HepG2 (cell line): ENCODE results near the gene ABCC5. TPM values are rescaled to one million over a fixed set of nuclear protein-coding genes. Genes with fewer than 3 reads are reported as not detected.
A peak's percentile ranks its signal among the peaks of the same experiment; 100 is the strongest.

Experiments
- ATAC-seq: fragments of 200-7000 bp; cut with Tn5 transposase; 3 replicates; pipeline ENCODE4 v1.9.1; 2020; ENCODE audit warnings: mild to moderate bottlenecking, moderate library complexity
- BruUV-seq: library from RNA; stranded (reverse); fragments of 400-500 nt; replicated peaks from 2 replicates; lab custom pipeline; 2021; lab: Mats Ljungman, UMichigan
- CTCF ChIA-PET: fragments of 300-600 bp; formaldehyde crosslinking; extraction: SDS; loops from one replicate; lab custom pipeline; 2021; ENCODE audit warnings: low total read pairs, inconsistent platforms, low intra/inter-chr PET ratio; lab: Yijun Ruan, JAX
- POLR2A ChIA-PET: fragments of 350-600 bp; sonication (Branson Sonifier 250); formaldehyde crosslinking; loops from one replicate; lab custom pipeline; 2020; ENCODE audit warnings: antibody characterized with exemption, inconsistent platforms; lab: Yijun Ruan, JAX
- DNase-seq: peaks from one replicate; pipeline ENCODE4 v3.0.0-alpha.2; 2015; ENCODE audit warnings: low spot score
- FAIRE-seq: peaks from 3 replicates; lab custom pipeline; 2011; peaks lifted over from hg19 to GRCh38; lab: Jason Lieb, UNC
- H2AFZ ChIP-seq: one replicate; pipeline ENCODE4 v1.6.1; 2011; ENCODE audit warnings: low read length, inconsistent platforms
- H3K27ac ChIP-seq: fragments of 300-600 bp; 3 replicates; pipeline ENCODE4 v1.8.0; 2011; ENCODE audit warnings: mixed run types, mild to moderate bottlenecking, mixed read lengths, low read length, inconsistent platforms; ENCODE audit not compliant: insufficient read depth; ENCODE audit errors: extremely low read length
- H3K27me3 ChIP-seq, 2 experiments: fragments of 200-600 bp in 1 of 2; 2 replicates in 1 of 2; 3 replicates in 1 of 2; pipeline versions ENCODE4 v1.6.0 to v1.8.0; 2011; ENCODE audit warnings: low read length in 2 of 2, mild to moderate bottlenecking in 2 of 2, moderate library complexity in 2 of 2, inconsistent platforms in 1 of 2; ENCODE audit not compliant: insufficient read depth in 2 of 2, control insufficient read depth in 1 of 2
- H3K36me3 ChIP-seq, 2 experiments: fragments of 200-600 bp in 1 of 2; replicated peaks in 1 of 2; 2 replicates in 1 of 2; 3 replicates in 1 of 2; pipeline versions ENCODE4 v1.5.1 to v1.8.0; 2011; ENCODE audit warnings: low read length in 2 of 2, inconsistent platforms in 1 of 2; ENCODE audit not compliant: insufficient read depth in 2 of 2, control insufficient read depth in 1 of 2
- H3K4me1 ChIP-seq: 2 replicates; pipeline ENCODE4 v1.5.1; 2012; ENCODE audit warnings: low read length, inconsistent platforms; ENCODE audit not compliant: insufficient read depth
- H3K4me2 ChIP-seq: 2 replicates; pipeline ENCODE4 v1.6.0; 2011; ENCODE audit warnings: low read depth, low read length, inconsistent platforms
- H3K4me3 ChIP-seq, 3 experiments: fragments of 200-600 bp in 1 of 3; sonication (generic), shearing (Covaris generic) in 1 of 3; replicated peaks in 1 of 3; 2 replicates each; pipeline ENCODE4 v1.5.1; 2011 to 2016; ENCODE audit warnings: low read length in 3 of 3, inconsistent platforms in 2 of 3, low read depth in 2 of 3, mild to moderate bottlenecking in 2 of 3, control low read depth in 1 of 3, mixed read lengths in 1 of 3; ENCODE audit not compliant: insufficient read depth in 1 of 3
- H3K79me2 ChIP-seq: one replicate; pipeline ENCODE4 v1.6.1; 2011; ENCODE audit warnings: low read length, inconsistent platforms; ENCODE audit not compliant: insufficient read depth
- H3K9ac ChIP-seq: 2 replicates; pipeline ENCODE4 v1.6.0; 2011; ENCODE audit warnings: mild to moderate bottlenecking, low read depth, low read length, inconsistent platforms; ENCODE audit not compliant: insufficient read depth
- H3K9me3 ChIP-seq: 2 replicates; pipeline ENCODE4 v1.5.1; 2012; ENCODE audit warnings: mild to moderate bottlenecking, low read length
- H4K20me1 ChIP-seq: 2 replicates; pipeline ENCODE4 v1.6.0; 2011; ENCODE audit warnings: inconsistent platforms, mild to moderate bottlenecking, low read length, moderate library complexity; ENCODE audit not compliant: insufficient read depth
- CBX5 ChIP-seq: sonication (generic); formaldehyde crosslinking; IDR thresholded peaks from 2 replicates; pipeline ENCODE4 v1.4.0; 2020; ENCODE audit warnings: missing genetic modification reagents, borderline replicate concordance
- CREM ChIP-seq, 2 experiments: sonication (generic) in 1 of 2; formaldehyde crosslinking in 1 of 2; IDR thresholded peaks; 2 replicates each; pipeline versions ENCODE4 v1.4.0 to v1.6.1; 2016 to 2020; ENCODE audit warnings: antibody characterized with exemption in 1 of 2, mild to moderate bottlenecking in 1 of 2, missing genetic modification reagents in 1 of 2
- ETV5 ChIP-seq: IDR thresholded peaks from 2 replicates; pipeline ENCODE4 v1.6.1; 2018; ENCODE audit warnings: missing biosample characterization, missing genetic modification reagents, inconsistent platforms, borderline replicate concordance
- FOSL2 ChIP-seq: sonication (generic); formaldehyde crosslinking; IDR thresholded peaks from 2 replicates; pipeline ENCODE4 v1.4.0; 2020; ENCODE audit warnings: missing genetic modification reagents
- GFI1 ChIP-seq: sonication (generic); formaldehyde crosslinking; IDR thresholded peaks from 2 replicates; pipeline ENCODE4 v1.5.0; 2020; ENCODE audit warnings: missing genetic modification reagents, mild to moderate bottlenecking, borderline replicate concordance
- RXRB ChIP-seq: IDR thresholded peaks from 2 replicates; pipeline ENCODE4 v1.6.1; 2016; ENCODE audit warnings: borderline replicate concordance, missing genetic modification reagents, missing compliant biosample characterization
- ZBTB21 ChIP-seq: sonication (generic); formaldehyde crosslinking; IDR thresholded peaks from 2 replicates; pipeline ENCODE4 v1.4.0; 2020; ENCODE audit warnings: missing genetic modification reagents
- ZNF460 ChIP-seq: sonication (generic); formaldehyde crosslinking; IDR thresholded peaks from 2 replicates; pipeline ENCODE4 v1.5.1; 2020; ENCODE audit warnings: missing genetic modification reagents, mild to moderate bottlenecking, borderline replicate concordance
- ZSCAN25 ChIP-seq: sonication (generic); formaldehyde crosslinking; IDR thresholded peaks from 2 replicates; pipeline ENCODE4 v1.8.0; 2022; ENCODE audit warnings: mild to moderate bottlenecking, missing genetic modification reagents
- WGBS: methylation state at CpG from one replicate; pipeline ENCODE4 v1.1.6; 2017; ENCODE audit warnings: low lambda C conversion rate; 5-methylcytosine and 5-hydroxymethylcytosine counted together
- in situ Hi-C: cut with HindIII; loops from 2 replicates; pipeline ENCODE4 v1.10.0; 2017; ENCODE audit warnings: low pct_unique_long_range_greater_than_20kb; ENCODE audit not compliant: extremely low pct_ligation_motif_present
- intact Hi-C: fragments of 100-400 bp; cut with micrococcal nuclease; formaldehyde crosslinking; loops from one replicate; pipeline ENCODE4 v1.10.0; 2022; ENCODE audit not compliant: unreplicated experiment
- polyA plus RNA-seq, 8 experiments: library from polyadenylated mRNA; depleted of rRNA in 3 of 8; stranded (reverse) in 7 of 8; unstranded in 1 of 8; fragments of >200 nt; fragmentation: Illumina TruSeq in 4 of 8; extraction: Trizol in 4 of 8; gene quantifications; 2 replicates each; pipeline versions ENCODE4 v1.2.1 to v1.2.3, GENCODE V29; 2011 to 2016; ENCODE audit warnings: low read depth in 4 of 8, missing spikeins in 1 of 8, mixed read lengths in 1 of 8; ENCODE audit not compliant: insufficient read depth in 1 of 8
- total RNA-seq, 5 experiments: library from RNA; depleted of rRNA; stranded (reverse); fragments of >200 nt; fragmentation: Illumina TruSeq; extraction: Trizol; gene quantifications; 2 replicates each; pipeline ENCODE4 v1.2.3, GENCODE V29; 2016; ENCODE audit warnings: low read depth in 1 of 5
- TF ChIP-seq, protein P1 (sequence below): sonication (generic); formaldehyde crosslinking; IDR thresholded peaks from 2 replicates; pipeline ENCODE4 v1.8.1; 2023; ENCODE audit warnings: mild to moderate bottlenecking, moderate library complexity, missing genetic modification reagents
- TF ChIP-seq, protein P2 (sequence below): IDR thresholded peaks from 2 replicates; pipeline ENCODE4 v1.6.1; 2012; ENCODE audit warnings: low read depth, low read length, improper control_type of control experiment
- TF ChIP-seq, protein P3 (sequence below): sonication (generic); formaldehyde crosslinking; IDR thresholded peaks from 2 replicates; pipeline ENCODE4 v1.4.0; 2020; ENCODE audit warnings: missing genetic modification reagents
- TF ChIP-seq, protein P4 (sequence below): sonication (generic); formaldehyde crosslinking; IDR thresholded peaks from 2 replicates; pipeline ENCODE4 v1.8.1; 2022; ENCODE audit warnings: low read depth, mild to moderate bottlenecking, missing genetic modification reagents
- TF ChIP-seq, protein P5 (sequence below): sonication (generic); formaldehyde crosslinking; conservative IDR thresholded peaks from 2 replicates; pipeline ENCODE4 v1.4.0; 2020; ENCODE audit warnings: missing genetic modification reagents

The ABCC5 gene
- total and polyA plus RNA-seq, 2 of the 13 experiments (the other 11 are each of a cell fraction or from before 2014, with no cell fraction given) = 12.5 to 12.7 TPM

DNA sequence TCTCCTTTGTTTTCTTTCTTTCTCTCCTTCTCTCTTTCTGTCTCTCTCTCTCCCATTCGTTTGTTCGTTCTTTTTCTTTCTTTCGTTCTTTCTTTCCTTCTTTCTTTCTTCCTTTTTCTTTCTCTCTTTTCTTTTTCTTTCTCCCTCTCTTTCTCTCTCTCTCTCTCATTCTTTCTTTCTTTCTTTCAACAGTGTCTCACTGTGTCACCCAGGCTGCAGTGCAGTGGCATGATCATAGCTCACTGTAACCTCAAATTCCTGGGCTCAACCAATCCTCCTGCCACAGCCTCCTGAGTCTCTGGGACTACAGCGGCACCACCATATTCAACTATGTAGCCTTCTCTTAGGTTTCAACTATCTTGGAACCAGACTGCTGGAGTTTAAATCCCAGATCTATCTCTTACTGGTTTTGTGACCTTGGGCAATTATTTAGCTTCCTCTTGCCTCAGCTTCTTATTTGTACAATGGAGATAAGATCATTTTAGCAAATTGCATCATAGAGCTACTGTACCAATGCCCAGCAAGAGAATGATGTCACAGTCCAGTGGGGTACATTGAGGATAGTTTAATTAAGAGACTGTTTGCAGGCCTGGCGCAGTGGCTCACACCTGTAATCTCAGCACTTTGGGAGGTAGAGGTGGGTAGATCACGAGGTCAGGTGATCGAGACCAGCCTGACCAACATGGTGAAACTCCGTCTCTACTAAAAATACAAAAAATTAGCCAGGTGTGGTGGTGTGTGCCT lies 105.7 kb downstream of the ABCC5 start:
- no peak overlapping the region for H3K27ac ChIP-seq
- DNase-seq (peak; percentile 88), ATAC-seq (peak; percentile 16), FAIRE-seq (peak; percentile 62)
- no peak overlapping the region for H3K4me3 ChIP-seq
- POLR2A ChIA-PET = interaction anchor here (0.7 to 2.6 kb wide), 7 partner anchors 14 to 223 kb away, joined by 3 to 11 read pairs (median 7); partner anchors contain the start of genes ABCC5, EIF2B5 and PARL
- no peaks in the 10 kb centered on the region for H3K36me3 ChIP-seq
- H3K4me1 ChIP-seq = peaks cover 65% of the 10 kb centered on the region
- no TSS peak for BruUV-seq
- no peaks in the 10 kb centered on the region for H4K20me1 ChIP-seq
- no peaks in the 10 kb centered on the region for H3K79me2 ChIP-seq
- intact Hi-C loops (loop anchor here (2.0 kb wide), 1 partner anchor 77 kb away; no protein-coding TSS in a partner anchor), in situ Hi-C loops (no loop called here)
- H2AFZ ChIP-seq = no peak overlapping the region
- H3K9ac ChIP-seq = no peak overlapping the region
- peak overlapping the region; percentile 13; the same call in 1 of the 2 replicates for H3K4me2 ChIP-seq
- WGBS = 37% methylated on average over 8 of the region's 8 CpGs
- H3K9me3 ChIP-seq = no peaks in the 10 kb centered on the region
- no peaks in the 10 kb centered on the region; a peak in 1 of 5 replicates for H3K27me3 ChIP-seq
- CTCF ChIA-PET = no interaction called here
- TF ChIP-seq ZBTB21 (CRISPR knock-in tag) = peak; percentile 96
- TF ChIP-seq, protein P1, sequence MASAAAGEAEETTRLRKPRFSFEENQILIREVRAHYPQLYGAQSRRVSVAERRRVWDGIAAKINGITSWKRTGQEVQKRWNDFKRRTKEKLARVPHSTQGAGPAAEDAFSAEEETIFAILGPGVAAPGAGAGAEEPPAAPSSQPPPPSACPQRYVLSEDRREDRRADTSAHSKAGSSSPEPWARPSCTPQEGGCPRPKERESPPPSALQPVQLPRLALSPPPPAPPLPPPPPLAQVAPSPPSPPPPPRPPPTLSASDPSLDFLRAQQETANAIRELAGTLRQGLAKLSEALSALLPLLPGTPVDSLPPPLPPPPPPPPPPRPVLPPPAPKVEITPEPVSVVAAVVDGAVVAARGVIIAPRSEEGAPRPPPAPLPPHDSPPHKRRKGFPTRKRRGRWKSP (CRISPR knock-in tag) = peak; percentile 50; the same call in 1 of the 2 replicates
- TF ChIP-seq CREM (IDR thresholded peaks at IDR 0.05) = peak; percentile 77
- TF ChIP-seq CREM (CRISPR knock-in tag; IDR thresholded peaks at IDR 0.05) = no peak
- TF ChIP-seq, protein P2, sequence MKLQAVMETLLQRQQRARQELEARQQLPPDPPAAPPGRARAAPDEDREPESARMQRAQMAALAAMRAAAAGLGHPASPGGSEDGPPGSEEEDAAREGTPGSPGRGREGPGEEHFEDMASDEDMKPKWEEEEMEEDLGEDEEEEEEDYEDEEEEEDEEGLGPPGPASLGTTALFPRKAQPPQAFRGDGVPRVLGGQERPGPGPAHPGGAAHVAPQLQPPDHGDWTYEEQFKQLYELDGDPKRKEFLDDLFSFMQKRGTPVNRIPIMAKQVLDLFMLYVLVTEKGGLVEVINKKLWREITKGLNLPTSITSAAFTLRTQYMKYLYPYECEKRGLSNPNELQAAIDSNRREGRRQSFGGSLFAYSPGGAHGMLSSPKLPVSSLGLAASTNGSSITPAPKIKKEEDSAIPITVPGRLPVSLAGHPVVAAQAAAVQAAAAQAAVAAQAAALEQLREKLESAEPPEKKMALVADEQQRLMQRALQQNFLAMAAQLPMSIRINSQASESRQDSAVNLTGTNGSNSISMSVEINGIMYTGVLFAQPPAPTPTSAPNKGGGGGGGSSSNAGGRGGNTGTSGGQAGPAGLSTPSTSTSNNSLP = peak; percentile 57; the same call in 1 of the 2 replicates
- TF ChIP-seq ETV5 = peak; percentile 23; the same call in 1 of the 2 replicates
- no peak for TF ChIP-seq CBX5 (CRISPR knock-in tag)
- TF ChIP-seq, protein P3, sequence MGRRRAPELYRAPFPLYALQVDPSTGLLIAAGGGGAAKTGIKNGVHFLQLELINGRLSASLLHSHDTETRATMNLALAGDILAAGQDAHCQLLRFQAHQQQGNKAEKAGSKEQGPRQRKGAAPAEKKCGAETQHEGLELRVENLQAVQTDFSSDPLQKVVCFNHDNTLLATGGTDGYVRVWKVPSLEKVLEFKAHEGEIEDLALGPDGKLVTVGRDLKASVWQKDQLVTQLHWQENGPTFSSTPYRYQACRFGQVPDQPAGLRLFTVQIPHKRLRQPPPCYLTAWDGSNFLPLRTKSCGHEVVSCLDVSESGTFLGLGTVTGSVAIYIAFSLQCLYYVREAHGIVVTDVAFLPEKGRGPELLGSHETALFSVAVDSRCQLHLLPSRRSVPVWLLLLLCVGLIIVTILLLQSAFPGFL = no peak
- TF ChIP-seq, protein P4, sequence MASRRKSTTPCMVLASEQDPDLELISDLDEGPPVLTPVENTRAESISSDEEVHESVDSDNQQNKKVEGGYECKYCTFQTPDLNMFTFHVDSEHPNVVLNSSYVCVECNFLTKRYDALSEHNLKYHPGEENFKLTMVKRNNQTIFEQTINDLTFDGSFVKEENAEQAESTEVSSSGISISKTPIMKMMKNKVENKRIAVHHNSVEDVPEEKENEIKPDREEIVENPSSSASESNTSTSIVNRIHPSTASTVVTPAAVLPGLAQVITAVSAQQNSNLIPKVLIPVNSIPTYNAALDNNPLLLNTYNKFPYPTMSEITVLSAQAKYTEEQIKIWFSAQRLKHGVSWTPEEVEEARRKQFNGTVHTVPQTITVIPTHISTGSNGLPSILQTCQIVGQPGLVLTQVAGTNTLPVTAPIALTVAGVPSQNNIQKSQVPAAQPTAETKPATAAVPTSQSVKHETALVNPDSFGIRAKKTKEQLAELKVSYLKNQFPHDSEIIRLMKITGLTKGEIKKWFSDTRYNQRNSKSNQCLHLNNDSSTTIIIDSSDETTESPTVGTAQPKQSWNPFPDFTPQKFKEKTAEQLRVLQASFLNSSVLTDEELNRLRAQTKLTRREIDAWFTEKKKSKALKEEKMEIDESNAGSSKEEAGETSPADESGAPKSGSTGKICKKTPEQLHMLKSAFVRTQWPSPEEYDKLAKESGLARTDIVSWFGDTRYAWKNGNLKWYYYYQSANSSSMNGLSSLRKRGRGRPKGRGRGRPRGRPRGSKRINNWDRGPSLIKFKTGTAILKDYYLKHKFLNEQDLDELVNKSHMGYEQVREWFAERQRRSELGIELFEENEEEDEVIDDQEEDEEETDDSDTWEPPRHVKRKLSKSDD (CRISPR knock-in tag) = peak; percentile 85; the same call in 1 of the 2 replicates
- TF ChIP-seq ZSCAN25 (CRISPR knock-in tag) = peak; percentile 46; the same call in 1 of the 2 replicates
- TF ChIP-seq, protein P5, sequence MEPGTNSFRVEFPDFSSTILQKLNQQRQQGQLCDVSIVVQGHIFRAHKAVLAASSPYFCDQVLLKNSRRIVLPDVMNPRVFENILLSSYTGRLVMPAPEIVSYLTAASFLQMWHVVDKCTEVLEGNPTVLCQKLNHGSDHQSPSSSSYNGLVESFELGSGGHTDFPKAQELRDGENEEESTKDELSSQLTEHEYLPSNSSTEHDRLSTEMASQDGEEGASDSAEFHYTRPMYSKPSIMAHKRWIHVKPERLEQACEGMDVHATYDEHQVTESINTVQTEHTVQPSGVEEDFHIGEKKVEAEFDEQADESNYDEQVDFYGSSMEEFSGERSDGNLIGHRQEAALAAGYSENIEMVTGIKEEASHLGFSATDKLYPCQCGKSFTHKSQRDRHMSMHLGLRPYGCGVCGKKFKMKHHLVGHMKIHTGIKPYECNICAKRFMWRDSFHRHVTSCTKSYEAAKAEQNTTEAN (CRISPR knock-in tag) = no peak
- TF ChIP-seq FOSL2 = peak; percentile 68
- TF ChIP-seq GFI1 (CRISPR knock-in tag) = peak; percentile 58; the same call in 1 of the 2 replicates
- TF ChIP-seq ZNF460 (CRISPR knock-in tag) = peak; percentile 22; the same call in 1 of the 2 replicates
- TF ChIP-seq RXRB (CRISPR knock-in tag) = peak; percentile 50
